Activated CD4-positive, alpha-beta T cell treated with anti-CD3 and anti-CD28 coated beads, Interleukin-2, amount 10 ng/mL, durations not matched to agents 24 days and 14 days (primary cell): ENCODE measurements around the gene PDK4. TPM values are rescaled to one million over a fixed set of nuclear protein-coding genes. Genes with fewer than 3 reads are reported as not detected.

ENCODE experiments used
- DNase-seq: peaks from one replicate; pipeline ENCODE4 v3.0.0; 2022
- H3K27ac Mint-ChIP-seq: one replicate; pipeline ENCODE4 v1.8.0; 2022; ENCODE audit warnings: mild to moderate bottlenecking, mixed read lengths
- H3K27me3 Mint-ChIP-seq: one replicate; pipeline ENCODE4 v1.8.0; 2022; ENCODE audit warnings: mixed read lengths
- H3K36me3 Mint-ChIP-seq: one replicate; pipeline ENCODE4 v1.8.0; 2022; ENCODE audit warnings: low read depth, mild to moderate bottlenecking, mixed read lengths
- H3K4me1 Mint-ChIP-seq: one replicate; pipeline ENCODE4 v1.8.0; 2021; ENCODE audit warnings: mixed read lengths
- H3K4me3 Mint-ChIP-seq: one replicate; pipeline ENCODE4 v1.8.0; 2022; ENCODE audit warnings: mild to moderate bottlenecking, moderate library complexity, mixed read lengths
- H3K9me3 Mint-ChIP-seq: one replicate; pipeline ENCODE4 v1.8.0; 2021; ENCODE audit warnings: mixed read lengths
- intact Hi-C: fragments of 100-400 bp; cut with micrococcal nuclease; formaldehyde crosslinking; loops from one replicate; pipeline ENCODE4 v1.15.1; 2023
- total RNA-seq: library from RNA; stranded (reverse); gene quantifications from 2 replicates; pipeline ENCODE4 v1.2.3, GENCODE V29; 2022

Gene PDK4
- total RNA-seq = not detected in 2 replicates

- Mint-ChIP-seq H3K36me3 (no peaks in the 10 kb centered on the region), H3K4me3 (no peak within 1 kb of the TSS), H3K27me3 (peaks cover 26% of the 10 kb centered on the region), H3K9me3 (no peaks in the 10 kb centered on the region), H3K27ac (no peak within 1 kb of the TSS), H3K4me1 (no peaks in the 10 kb centered on the region)
- intact Hi-C loops = no loop called here
- DNase-seq = no peak
These were observed at the start of gene PDK4 for GRCh38 chr7:95596198-95597063. Gene PDK4 (minus strand): TSS chr7:95596516. CDS start chr7:95596293, 223 bp downstream.

DNA sequence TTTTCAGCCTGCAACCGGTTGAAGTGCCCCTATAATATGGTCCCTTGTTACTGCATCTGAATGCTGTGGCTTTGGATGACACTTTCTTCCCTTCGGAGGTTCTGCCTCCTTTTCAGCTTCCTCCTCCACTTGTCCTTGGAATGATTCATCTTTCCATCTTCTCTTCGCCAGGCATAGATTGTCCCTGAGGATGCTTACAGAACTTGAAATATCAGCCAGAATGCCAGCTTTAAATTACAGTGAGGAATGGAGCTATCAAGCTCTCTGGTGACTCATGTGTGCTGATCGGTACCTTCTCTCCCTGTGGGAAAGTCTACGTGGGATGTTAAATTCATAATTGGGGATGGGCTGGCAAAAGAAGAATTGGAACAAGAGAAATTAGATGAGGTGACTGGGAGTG is 45.9 kb upstream of the PDK4 start:
- H3K27ac Mint-ChIP-seq = no peak overlapping the region
- H3K36me3 Mint-ChIP-seq = no peaks in the 10 kb centered on the region
- no peaks in the 10 kb centered on the region for H3K9me3 Mint-ChIP-seq
- DNase-seq = no peak
- H3K27me3 Mint-ChIP-seq = peaks cover 2% of the 10 kb centered on the region
- intact Hi-C loops = no loop called here
- no peaks in the 10 kb centered on the region for H3K4me1 Mint-ChIP-seq
- no peak overlapping the region for H3K4me3 Mint-ChIP-seq

DNA sequence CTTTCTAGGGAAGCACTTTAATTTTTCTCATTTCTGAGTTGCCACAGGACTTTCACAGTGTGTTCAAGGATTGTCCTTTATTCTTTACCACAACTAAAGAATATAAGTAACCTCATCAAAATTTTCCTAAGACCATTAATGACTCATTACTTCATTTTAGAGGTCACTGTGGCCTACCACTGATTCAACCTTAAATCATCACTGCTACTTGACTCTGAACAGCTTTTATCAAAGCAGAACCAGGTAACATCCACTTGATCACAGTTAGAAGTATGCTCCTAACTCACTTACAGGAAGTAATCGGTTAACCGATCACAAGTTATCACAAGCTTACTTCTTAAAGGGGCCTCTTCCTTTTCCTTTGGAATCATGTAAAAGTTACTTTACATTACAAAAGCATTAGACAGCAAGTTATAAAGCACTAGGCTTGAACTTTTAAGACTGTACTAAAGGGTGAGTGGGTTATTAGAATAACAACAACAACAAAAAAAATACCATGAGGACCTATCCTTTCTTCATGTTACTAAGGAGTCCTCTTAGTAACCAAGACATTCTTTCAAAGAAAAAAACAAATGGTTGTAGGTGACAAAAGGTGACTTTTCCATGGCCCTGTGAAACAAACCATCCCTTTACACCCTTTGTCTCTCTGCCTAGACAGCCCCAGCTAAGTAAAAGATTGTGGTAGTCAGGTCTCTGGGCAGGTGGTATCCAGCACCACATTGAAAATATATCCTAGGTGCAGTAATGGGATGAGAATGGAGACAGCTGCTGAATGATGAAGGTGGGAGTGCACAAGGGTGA is 40.0 kb upstream of the PDK4 start:
- Mint-ChIP-seq H3K4me3 (no peak overlapping the region), H3K36me3 (no peaks in the 10 kb centered on the region), H3K4me1 (no peaks in the 10 kb centered on the region), H3K9me3 (no peaks in the 10 kb centered on the region), H3K27me3 (no peaks in the 10 kb centered on the region), H3K27ac (no peak overlapping the region)
- DNase-seq = peak; percentile 8
- intact Hi-C loops = no loop called here

DNA sequence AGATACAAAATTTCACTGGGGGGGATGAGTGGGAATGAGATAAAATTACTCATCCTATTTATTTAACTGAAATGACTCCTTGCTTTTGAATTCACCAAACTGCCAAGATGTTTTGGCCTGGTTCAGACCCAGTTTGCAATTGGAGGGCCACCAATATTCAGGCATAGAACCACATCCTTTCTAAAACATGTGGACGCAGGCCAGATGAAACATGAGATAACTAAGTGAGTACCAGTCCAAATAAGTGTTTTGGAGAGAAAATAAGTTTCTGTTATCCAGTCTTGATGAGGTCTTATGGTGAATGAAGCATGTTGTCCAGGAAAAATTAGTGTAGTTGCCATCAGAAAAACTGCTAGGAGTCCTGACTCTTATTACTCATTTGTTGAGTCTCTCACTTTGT is 36.3 kb upstream of the PDK4 start:
- no peaks in the 10 kb centered on the region for H3K9me3 Mint-ChIP-seq
- intact Hi-C loops = no loop called here
- H3K4me1 Mint-ChIP-seq = no peaks in the 10 kb centered on the region

DNA sequence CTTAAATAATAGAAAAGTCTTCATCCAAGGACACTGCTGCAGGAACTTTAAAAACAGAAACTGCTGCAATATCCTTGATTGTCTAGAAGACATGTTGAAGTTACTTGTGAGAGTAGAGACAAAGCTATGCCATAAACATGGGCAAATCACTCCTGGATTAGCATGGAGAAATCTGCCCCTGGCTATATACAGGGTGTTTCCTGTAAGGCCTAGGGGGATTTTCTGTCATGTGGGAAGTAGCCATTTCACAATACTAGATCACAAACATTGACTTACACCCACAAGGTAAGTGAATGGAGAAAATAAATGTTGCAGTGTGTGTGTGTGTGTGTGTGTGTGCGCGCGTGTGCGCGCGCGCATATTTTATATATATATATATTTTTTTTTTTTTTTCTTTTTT is 35.2 kb upstream of the PDK4 start:
- no peaks in the 10 kb centered on the region for H3K9me3 Mint-ChIP-seq
- H3K27me3 Mint-ChIP-seq = no peaks in the 10 kb centered on the region
- H3K27ac Mint-ChIP-seq = no peak overlapping the region
- H3K36me3 Mint-ChIP-seq = no peaks in the 10 kb centered on the region
- intact Hi-C loops = no loop called here
- no peak overlapping the region for H3K4me3 Mint-ChIP-seq
- H3K4me1 Mint-ChIP-seq = no peaks in the 10 kb centered on the region
- peak; percentile 15 for DNase-seq

More for the DNA sequence above, 36.3 kb upstream of the PDK4 start:
- Mint-ChIP-seq H3K27ac (no peak overlapping the region), H3K27me3 (no peaks in the 10 kb centered on the region), H3K4me3 (no peak overlapping the region), H3K36me3 (no peaks in the 10 kb centered on the region)
- peak; percentile 12 for DNase-seq

DNA sequence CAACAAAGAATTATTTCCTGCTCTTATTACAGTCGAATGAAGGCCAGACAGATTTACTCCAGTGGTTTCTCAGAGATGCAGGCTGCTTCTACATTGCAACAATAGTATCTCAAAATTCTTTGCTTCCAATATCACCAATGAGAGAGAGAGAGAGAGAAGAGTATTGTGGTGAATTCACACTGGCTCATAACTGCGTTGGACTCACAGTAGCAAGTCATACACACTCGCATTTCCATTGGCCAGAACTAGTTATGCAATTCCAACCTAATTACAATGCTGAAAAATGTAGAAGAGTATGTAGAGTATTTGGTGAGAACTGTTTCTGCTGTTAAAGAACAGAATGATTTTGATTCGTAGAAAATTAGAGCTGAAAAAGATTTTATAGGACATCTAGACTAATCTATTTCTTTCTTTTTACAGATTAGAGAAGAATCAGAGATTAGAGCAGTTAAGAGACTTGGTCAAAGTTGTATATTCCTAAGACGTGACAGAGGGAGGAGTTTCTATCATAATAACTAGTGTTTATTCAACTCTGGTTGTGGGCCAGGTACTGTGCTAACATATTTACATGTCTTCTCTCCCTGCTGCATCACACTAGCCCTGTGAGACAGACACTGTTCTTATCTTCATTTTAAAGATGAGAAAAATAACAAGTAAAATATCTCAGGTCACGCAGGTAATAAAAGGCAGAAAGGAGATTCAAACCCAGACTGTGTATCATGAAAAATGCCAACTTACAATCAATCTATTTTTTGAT is 34.6 kb upstream of the PDK4 start:
- no peak for DNase-seq
- no peaks in the 10 kb centered on the region for H3K36me3 Mint-ChIP-seq
- no peak overlapping the region for H3K27ac Mint-ChIP-seq
- intact Hi-C loops = no loop called here
- no peaks in the 10 kb centered on the region for H3K27me3 Mint-ChIP-seq
- no peaks in the 10 kb centered on the region for H3K9me3 Mint-ChIP-seq
- no peaks in the 10 kb centered on the region for H3K4me1 Mint-ChIP-seq
- H3K4me3 Mint-ChIP-seq = no peak overlapping the region

DNA sequence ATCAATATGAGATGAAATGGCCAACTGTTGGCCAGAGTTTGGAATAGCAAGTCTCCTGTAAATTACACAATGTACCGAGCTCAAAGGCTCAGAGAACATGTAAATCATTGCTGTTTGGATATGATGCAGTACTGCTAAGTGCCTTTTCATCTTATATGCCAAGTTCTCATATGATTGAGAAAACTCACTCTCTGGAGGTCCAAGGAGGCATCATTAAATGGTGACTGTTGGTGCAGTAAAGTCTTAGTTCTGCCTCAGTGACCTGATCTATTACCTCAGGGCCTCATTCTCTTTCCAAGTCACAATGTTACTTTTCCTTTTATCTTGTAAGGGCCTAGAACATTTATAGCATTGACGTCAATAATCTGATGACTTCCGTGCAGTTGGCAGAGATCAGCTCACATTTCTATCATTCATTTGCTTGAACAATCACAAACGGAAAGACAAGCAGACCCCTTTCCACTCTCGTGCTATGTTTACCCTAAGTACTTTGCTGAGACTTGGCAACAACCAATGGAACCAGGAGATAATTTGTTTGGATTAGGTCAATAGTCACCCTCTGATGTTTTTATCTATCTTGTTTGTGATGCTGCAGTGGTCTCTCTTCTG is 32.6 kb upstream of the PDK4 start:
- intact Hi-C loops = no loop called here
- H3K4me3 Mint-ChIP-seq = no peak overlapping the region
- H3K9me3 Mint-ChIP-seq = no peaks in the 10 kb centered on the region
- H3K27me3 Mint-ChIP-seq = no peaks in the 10 kb centered on the region
- no peak for DNase-seq
- H3K4me1 Mint-ChIP-seq = no peaks in the 10 kb centered on the region
- no peaks in the 10 kb centered on the region for H3K36me3 Mint-ChIP-seq
- no peak overlapping the region for H3K27ac Mint-ChIP-seq

- Mint-ChIP-seq H3K36me3 (no peaks in the 10 kb centered on the region), H3K27ac (no peak overlapping the region), H3K4me3 (no peak overlapping the region), H3K9me3 (no peaks in the 10 kb centered on the region), H3K4me1 (no peaks in the 10 kb centered on the region), H3K27me3 (no peaks in the 10 kb centered on the region)
- DNase-seq = no peak
- intact Hi-C loops = no loop called here
These were observed 27.5 kb upstream of the PDK4 start for GRCh38 chr7:95623788-95624187.

DNA sequence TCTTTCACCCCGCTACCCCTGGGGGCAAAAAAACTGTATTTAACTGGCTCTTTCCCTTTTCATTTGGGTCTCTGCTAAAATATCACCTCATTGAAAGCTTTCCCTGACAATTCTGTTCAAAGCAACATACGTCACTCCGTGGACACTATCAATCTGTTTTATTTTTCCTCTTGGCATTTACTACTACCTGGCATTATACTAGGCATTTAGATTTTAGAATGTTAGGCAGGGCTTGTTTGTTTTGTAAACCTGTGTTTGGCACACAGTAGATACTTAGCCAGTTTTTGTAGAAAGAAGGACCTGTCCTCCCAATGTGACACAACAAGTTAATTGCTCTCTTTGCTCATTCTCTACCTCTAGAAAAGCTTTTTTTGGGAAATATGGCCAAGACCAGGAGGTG is 26.5 kb upstream of the PDK4 start:
- Mint-ChIP-seq H3K27me3 (no peaks in the 10 kb centered on the region), H3K9me3 (no peaks in the 10 kb centered on the region), H3K36me3 (no peaks in the 10 kb centered on the region), H3K4me1 (no peaks in the 10 kb centered on the region), H3K4me3 (no peak overlapping the region), H3K27ac (no peak overlapping the region)
- intact Hi-C loops = no loop called here
- DNase-seq = peak; percentile 8

- DNase-seq = no peak
- H3K27ac Mint-ChIP-seq = no peak overlapping the region
- intact Hi-C loops = no loop called here
- H3K36me3 Mint-ChIP-seq = no peaks in the 10 kb centered on the region
- no peaks in the 10 kb centered on the region for H3K9me3 Mint-ChIP-seq
- no peak overlapping the region for H3K4me3 Mint-ChIP-seq
- H3K27me3 Mint-ChIP-seq = no peaks in the 10 kb centered on the region
- no peaks in the 10 kb centered on the region for H3K4me1 Mint-ChIP-seq
These were observed 25.8 kb upstream of the PDK4 start for GRCh38 chr7:95622001-95622549.

DNA sequence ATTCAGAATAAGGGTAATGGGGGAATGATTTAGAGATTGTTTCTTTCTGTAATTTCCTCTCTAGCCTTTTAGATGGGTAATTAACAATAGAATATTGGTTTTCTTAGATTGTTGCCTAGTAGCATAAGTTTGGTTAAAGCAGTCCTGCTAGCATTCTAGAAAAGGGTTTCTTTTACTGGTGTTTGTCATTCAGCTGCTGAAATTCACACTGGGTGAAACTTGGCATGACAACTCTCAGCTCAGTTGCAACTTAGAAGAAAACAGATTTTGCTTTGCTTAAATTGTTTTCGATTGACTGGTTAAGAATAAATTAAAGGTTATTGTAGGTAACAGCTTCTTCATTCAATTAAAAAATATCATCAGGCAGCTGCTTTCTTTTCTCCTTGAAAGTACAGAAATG is 25.1 kb upstream of the PDK4 start:
- Mint-ChIP-seq H3K36me3 (no peaks in the 10 kb centered on the region), H3K27me3 (no peaks in the 10 kb centered on the region), H3K27ac (no peak overlapping the region), H3K9me3 (no peaks in the 10 kb centered on the region), H3K4me3 (no peak overlapping the region), H3K4me1 (no peaks in the 10 kb centered on the region)
- intact Hi-C loops = no loop called here
- DNase-seq = no peak

GRCh38 chr7:95620631-95621030 is 24.3 kb upstream of the PDK4 start:
- no peak for DNase-seq
- Mint-ChIP-seq H3K27me3 (no peaks in the 10 kb centered on the region), H3K36me3 (no peaks in the 10 kb centered on the region), H3K27ac (no peak overlapping the region), H3K4me1 (no peaks in the 10 kb centered on the region), H3K9me3 (no peaks in the 10 kb centered on the region), H3K4me3 (no peak overlapping the region)
- intact Hi-C loops = no loop called here

- Mint-ChIP-seq H3K4me3 (no peak overlapping the region), H3K27ac (no peak overlapping the region), H3K9me3 (no peaks in the 10 kb centered on the region), H3K4me1 (no peaks in the 10 kb centered on the region), H3K36me3 (no peaks in the 10 kb centered on the region), H3K27me3 (no peaks in the 10 kb centered on the region)
- no peak for DNase-seq
- intact Hi-C loops = no loop called here
These were observed 23.6 kb upstream of the PDK4 start for GRCh38 chr7:95619921-95620320.
